ENCODE measurements around the gene NAALADL2.
"Not testable (repeated sequence)": the region's sequence is repeated elsewhere in the genome, so short reads cannot be mapped to it uniquely, and the experiment has no call there.

The NAALADL2 gene

DNA sequence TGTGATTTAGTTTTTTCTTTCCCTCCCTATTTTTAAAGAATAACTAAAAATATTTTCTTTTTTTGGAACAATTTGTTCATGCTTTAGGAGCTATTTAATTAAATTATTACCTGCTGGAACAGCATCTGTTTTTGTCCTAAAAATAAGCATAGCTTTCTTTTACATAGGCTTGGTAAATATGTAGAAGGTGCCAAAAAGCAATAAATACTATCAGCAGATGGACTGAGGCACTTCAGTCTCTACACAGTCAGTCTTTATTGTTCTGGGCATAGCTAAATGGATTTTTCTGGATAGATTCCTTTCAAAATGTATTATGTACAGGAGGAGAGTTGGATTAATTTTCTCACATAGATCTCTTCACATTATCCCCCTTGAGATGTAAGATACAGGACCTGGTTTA is 223.5 kb downstream of the NAALADL2 start:
- no peak for DNase-seq

DNA sequence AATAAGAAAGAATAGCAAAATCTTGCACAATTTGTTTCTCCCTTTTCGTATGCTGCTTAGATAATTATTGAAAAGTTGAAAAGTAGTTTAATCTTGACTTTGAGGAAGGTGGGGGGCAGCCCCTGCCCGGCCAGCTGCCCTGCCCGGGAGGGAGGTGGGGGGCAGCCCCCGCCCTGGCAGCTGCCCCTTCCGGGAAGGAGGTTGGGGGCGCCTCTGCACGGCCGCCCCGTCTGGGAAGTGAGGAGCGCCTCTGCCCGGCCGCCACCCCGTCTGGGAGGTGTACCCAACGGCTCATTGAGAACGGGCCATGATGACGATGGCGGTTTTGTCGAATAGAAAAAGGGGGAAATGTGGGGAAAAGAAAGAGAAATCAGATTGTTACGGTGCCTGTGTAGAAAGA is 228.0 kb downstream of the NAALADL2 start:
- DNase-seq, result not testable (repeated sequence)

DNA sequence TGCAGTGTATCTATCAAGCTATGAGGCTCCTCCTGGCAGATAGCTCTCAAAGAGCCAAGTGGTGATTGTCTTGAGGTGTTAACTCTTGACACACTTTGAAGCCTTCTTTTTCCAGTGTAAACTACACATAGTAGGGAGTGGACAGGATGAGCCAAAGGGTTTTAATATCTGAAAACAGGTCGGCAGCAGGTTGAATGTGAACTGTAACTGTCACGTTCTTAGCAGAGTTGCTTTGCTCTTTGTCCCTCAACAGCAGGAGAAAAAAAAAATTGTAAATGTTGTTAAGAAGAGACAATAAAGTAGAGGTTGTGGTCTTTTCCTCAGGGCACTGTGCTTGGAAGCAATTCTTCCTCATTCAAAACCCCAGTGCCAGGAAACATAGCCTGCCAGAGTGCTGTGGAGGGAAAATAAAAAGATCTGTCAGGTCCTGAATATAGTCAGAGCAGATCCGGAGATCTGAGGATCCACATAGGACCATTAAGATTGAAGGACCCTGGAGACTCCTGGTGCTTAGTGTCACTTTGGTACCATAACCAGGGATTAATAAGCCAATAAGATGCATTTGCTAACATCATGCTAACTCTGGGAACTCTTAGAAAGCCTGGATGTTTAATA is 229.7 kb downstream of the NAALADL2 start:
- no peak for DNase-seq

GRCh38 chr3:175091426-175092114 is 232.4 kb downstream of the NAALADL2 start:
- no peak for DNase-seq

GRCh38 chr3:175093748-175094147 is 234.6 kb downstream of the NAALADL2 start:
- no peak for DNase-seq

DNA sequence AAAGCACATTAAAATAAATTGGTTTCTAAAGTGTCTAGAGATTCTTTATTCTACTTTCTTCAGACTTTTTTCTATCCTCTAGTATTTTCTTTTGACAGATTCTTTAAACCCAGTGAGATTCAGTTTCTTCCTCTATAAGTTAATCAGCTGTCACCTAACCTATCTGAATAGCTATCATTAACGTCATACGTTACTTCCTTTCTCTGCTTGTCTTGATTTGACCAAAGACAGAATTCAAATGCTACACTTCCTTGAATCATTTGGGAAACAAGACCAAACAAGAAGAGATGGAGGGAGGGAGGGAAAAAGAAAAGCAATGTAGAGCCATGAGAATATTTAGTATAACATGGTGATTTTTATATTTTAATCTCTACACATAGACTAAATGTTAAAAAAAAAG is 235.2 kb downstream of the NAALADL2 start:
- no peak for DNase-seq

- DNase-seq, result no peak
These were observed 239.5 kb downstream of the NAALADL2 start for GRCh38 chr3:175098644-175099043.

DNA sequence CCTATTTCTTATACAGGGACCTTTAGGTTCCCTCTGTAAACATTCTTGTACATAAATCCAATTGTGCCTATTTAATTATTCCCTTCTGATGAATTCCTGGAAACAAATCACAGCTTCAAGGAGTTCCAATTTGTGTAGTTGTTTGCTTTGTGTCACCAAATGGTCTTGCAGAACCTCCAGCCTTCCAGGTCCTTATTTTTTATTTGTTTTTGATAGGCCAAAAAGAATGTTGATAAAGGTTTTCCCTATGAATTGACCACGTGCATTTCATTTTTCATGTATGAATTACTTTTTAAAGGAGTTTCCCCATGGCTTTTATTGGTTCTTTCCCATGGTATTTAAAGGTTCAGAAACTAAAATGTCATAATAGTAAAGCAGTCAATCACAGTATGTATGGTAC is 243.0 kb downstream of the NAALADL2 start:
- no peak for DNase-seq

DNA sequence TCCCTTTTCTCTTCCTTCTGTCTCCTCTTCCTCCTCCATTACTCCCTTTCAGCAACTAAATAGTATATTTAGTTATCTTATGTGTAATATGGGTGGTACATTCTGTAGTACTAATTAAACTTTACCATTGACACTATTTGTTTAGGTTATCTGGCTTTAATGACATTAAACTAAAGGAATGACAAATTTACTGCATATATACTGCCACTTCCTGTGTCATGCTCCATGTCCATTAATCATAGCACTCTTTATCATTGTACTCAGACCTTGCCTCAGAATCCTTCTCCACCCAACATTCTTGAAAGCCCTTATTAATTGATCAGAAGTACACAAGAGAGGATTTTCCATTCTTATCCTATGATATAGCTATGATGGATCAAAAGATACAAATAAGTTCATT is 244.2 kb downstream of the NAALADL2 start:
- DNase-seq, result no peak

DNA sequence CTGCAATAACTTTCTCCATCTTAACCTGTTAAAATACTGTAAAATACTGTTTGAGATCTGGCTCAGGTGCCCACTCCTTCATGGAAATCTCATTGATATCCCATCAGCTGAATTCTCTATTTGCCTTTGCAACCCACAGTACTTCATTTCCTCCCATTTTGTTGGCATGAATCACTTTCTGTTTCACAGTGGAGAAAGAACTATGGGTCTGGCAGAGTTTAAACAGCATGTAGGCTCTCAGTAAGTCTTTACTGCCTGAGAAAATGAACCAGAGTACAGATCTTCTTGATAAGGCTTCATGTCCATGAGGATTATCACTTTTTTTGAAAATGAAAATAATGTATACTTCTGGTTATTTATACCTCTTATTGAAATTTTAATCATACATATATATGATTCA is 245.9 kb downstream of the NAALADL2 start:
- DNase-seq, result no peak

- no peak for DNase-seq
These were observed 248.1 kb downstream of the NAALADL2 start for GRCh38 chr3:175107231-175107630.

DNA sequence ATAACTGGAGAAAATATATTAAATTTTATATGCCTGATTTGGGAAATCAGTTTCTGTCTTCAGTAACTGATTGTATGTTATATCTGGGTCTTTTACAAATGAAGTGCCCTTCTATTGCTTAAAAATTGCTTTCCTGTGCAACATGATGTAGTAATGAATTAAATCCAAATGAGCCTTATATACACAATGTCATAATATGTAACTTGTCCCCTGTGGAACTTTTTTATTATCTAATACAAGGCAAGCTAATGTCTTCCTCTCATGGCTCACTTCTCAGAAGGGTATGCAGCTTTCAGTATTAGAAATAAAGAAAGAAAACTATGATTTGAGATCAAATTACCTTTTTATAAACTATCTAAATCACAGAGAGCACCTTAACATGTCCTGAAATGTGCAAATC is 248.9 kb downstream of the NAALADL2 start:
- DNase-seq, result no peak

DNA sequence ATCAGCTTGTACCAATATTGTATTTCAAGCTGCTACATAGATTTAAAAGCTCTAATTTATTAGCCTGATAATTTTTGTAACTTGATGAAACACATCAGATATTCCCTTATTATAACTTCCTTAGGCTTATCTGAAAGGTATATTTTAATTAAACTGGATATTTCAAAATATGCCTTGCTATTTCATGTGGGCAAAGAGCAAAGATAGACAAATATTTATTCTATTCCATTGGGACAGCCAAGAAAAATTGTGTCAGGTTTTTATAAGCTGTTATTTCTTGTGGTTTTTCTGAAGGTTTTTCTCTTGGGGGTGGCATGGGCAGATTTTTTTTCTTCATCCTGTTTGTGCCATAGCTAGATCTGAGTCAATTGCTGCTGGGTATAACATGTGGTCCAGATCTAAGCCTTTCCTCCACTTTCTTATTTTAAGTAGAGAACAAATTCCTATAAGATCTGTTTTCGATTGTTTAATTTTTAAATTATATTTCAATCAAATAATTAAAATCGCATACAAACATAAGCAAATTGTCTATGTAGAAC is 249.5 kb downstream of the NAALADL2 start:
- no peak for DNase-seq

- DNase-seq, result no peak
These were observed 251.9 kb downstream of the NAALADL2 start for GRCh38 chr3:175111036-175111435.

- no peak for DNase-seq
These were observed 259.3 kb downstream of the NAALADL2 start for GRCh38 chr3:175118382-175118941.

- DNase-seq, result no peak
These were observed 262.1 kb downstream of the NAALADL2 start for GRCh38 chr3:175121225-175121624.

DNA sequence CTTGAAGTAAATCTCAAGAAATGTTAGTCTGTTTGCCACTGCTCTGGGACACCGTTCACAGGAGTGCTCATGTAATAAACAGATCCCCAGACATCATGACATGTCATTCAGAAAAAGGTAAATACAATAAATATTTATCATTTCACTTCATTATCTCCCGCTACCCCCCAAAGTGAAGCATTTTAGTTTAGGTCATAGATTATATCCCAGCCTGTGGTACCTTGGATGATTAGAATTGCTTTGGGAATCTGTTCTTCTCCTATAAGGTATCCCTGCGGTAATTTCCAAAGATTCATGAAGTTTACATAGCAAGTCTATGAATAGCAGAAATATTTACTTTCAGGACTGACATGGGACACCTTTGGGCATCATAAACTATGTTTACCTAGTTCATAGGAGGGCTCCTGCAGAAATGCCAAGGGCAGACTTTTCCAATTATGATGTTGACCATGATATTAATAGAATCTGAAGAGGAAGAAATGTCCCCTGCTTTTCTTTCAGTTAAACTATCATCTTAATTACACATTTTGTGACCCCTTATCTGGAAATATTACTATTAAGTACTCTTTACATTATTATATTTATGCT is 268.0 kb downstream of the NAALADL2 start:
- no peak for DNase-seq

GRCh38 chr3:175129126-175129525 is 270.0 kb downstream of the NAALADL2 start:
- no peak for DNase-seq

GRCh38 chr3:175129571-175129970 is 270.4 kb downstream of the NAALADL2 start:
- no peak for DNase-seq

DNA sequence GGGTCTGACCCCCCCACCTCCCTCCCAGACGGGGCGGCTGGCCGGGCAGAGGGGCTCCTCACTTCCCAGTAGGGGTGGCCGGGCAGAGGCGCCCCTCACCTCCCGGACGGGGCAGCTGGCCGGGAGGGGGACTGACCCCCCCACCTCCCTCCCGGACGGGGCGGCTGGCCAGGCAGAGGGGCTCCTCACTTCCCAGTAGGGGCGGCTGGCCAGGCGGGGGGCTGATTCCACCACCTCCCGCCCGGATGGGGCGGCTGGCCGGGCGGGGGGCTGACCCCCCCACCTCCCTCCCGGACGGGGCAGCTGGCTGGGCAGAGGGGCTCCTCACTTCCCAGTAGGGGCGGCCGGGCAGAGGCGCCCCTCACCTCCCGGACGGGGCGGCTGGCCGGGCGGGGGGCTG is 272.7 kb downstream of the NAALADL2 start:
- DNase-seq, result not testable (repeated sequence)

DNA sequence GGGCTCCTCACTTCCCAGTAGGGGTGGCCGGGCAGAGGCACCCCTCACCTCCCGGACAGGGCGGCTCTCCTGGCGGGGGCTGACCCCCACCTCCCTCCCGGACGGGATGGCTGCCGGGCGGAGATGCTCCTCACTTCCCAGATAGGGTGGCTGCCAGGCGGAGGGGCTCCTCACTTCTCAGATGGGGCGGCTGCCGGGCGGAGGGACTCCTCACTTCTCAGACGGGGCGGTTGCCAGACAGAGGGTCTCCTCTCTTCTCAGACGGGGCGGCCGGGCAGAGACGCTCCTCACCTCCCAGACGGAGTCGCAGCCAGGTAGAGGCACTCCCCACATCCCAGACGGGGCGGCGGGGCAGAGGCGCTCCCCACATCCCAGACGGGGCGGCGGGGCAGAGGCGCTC is 273.6 kb downstream of the NAALADL2 start:
- DNase-seq, result not testable (repeated sequence)

- no peak for DNase-seq
These were observed 285.2 kb downstream of the NAALADL2 start for GRCh38 chr3:175144368-175144767.

GRCh38 chr3:175146258-175146657 is 287.1 kb downstream of the NAALADL2 start:
- no peak for DNase-seq

GRCh38 chr3:175149675-175150074 is 290.5 kb downstream of the NAALADL2 start:
- no peak for DNase-seq
